GM19035 (cell line): ENCODE data around the gene TAF12.
"Not testable (repeated sequence)": the region's sequence is repeated elsewhere in the genome, so short reads cannot be mapped to it uniquely, and the experiment has no call there.

Experiments
- ATAC-seq: cut with Tn5 transposase; IDR thresholded peaks from one replicate; pipeline ENCODE4 v1.9.1; 2021; ENCODE audit not compliant: unreplicated experiment

Gene TAF12, protein sequence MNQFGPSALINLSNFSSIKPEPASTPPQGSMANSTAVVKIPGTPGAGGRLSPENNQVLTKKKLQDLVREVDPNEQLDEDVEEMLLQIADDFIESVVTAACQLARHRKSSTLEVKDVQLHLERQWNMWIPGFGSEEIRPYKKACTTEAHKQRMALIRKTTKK

DNA sequence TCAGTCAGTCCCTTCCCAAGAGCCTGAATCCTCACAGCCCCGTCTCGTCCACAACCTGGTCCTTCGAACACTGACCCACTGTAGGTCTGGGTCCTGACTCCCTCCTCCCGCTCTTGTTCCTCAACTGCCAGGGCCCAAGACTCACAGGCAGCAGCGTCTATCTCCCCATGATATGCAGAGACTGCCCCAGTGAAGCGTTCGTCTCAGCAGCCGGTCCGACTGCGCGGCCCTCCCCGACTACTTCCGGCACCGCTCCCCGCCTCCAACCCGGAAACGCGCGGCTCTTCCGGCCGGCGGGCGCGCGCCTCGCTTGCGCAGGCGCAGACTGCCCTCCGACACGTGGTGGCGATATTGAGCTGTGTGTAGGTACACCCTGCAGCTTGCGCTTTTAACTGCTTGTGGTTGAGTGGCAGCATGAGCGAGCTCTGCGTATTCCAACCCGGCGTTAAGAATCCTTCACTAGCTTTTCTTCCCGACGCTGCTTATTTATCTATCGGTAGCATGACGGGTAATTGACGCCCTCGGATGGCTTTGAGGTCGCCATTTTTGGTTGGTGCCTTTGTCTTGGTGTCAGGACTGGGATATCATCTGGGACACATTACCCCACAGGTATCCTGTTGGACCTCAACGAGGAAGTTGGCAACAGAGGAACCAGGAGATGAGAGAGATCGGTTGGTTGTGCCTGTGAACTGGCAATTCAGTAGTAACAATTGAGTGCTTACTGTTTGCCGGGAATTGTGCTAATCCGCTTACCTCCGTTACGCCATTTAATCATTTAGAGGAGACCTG, at the start of gene TAF12:
Gene TAF12, minus strand, starts transcription at position 221 of the 789 bp plus-strand sequence. CDS start 20,986 bp downstream, outside the sequence.
- ATAC-seq, result peak; percentile 81

DNA sequence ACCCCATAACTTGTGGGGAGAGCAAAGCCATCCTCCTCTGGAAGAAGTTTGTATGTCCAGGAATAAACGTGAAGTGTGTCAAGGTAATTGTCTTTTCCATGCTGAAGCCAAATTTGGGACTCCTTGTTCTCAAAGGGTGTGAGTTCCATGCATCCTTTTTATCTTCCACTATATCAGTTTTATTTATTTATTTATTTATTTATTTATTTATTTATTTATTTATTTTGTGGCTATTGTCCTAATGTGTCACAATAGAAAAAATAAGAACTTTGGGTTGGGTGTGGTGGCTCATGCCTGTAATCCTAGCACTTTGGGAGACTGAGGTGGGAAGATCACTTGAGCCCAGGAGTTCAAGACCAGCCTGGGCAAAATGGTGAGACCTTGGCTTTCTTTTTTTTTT, 48.8 kb upstream of the TAF12 start:
- not testable (repeated sequence) for ATAC-seq

- ATAC-seq, result no peak
Measured at GRCh38 chr1:28684937-28685336, 42.1 kb upstream of the TAF12 start.

- ATAC-seq, result no peak
Measured at GRCh38 chr1:28682840-28683239, 40.0 kb upstream of the TAF12 start.

DNA sequence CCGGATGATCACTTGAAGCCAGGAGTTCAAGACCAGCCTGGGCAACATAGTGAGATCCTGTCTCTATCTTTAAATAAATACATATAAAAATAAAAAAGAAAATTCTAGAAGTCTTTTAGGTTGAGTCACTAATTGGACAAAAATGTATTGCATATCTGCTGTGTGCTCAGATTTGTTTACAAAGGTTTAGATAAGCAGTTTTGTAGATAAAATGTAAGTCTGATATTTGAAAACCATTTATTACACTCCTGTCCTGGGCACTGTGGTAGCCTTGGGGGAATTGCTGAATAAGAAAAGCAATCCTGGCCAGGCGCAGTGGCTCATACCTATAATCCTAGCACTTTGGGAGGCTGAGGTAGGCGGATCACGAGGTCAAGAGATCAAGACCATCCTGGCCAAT, 37.3 kb upstream of the TAF12 start:
- ATAC-seq, result no peak

DNA sequence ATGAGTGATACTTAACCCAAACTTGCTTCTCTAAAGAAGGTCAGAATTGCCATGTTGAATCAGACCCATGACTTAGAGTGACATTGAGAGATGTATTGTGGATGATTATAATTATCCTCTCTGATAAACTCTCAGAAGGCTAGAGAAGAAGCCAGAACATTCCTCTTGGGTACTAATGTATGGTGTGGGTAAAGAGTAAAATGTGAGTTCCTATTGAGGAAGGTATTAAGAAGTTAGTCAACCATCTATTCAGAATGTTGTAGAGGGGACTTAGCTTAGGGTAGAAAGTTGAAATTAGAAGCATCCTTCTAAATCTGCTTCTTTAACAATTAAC, 33.0 kb upstream of the TAF12 start:
- ATAC-seq, result no peak

DNA sequence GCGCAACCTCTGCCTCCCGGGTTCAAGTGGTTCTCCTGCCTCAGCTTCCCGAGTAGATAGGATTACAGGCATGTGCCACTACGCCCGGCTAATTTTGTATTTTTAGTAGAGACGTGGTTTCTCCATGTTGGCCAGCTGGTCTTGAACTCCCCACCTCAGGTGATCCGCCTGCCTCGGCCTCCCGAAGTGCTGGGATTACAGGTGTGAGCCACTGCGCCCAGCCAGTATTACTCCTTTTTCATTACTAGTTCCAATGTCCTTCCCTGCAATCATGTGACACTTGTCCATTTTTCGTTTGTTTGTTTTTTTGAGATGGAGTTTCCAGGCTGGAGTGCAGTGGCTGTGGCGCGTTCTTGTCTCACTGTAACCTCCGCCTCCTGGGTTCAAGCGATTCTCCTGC, 30.1 kb upstream of the TAF12 start:
- not testable (repeated sequence) for ATAC-seq

DNA sequence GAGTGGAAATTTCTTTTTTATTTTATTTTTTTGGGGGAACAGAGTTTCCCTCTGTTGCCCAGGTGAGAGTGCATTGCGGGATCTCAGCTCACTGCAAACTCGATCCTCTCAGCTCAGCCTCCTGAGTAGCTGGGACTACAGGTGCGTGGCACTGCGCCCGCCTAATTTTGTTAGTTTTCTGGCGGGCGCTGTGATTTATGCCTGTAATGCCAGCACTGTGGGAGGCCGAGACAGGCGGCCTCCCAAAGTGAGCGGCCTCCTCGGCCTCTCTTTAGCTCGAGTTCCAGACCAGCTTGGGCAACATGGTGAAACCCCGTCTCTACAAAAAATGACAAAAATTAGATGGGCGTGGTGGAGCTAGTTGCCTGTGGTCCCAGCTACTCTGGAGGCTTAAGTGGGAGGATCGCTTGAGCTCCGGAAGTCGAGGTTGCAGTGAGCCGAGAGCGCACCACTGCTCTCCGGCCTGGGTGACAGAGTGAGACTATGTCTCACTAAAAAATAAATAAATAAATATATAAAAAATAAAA, 28.4 kb upstream of the TAF12 start:
- no peak for ATAC-seq

- ATAC-seq, result peak; percentile 61
Measured at GRCh38 chr1:28668956-28669723, 26.3 kb upstream of the TAF12 start.

GRCh38 chr1:28668191-28668955, 25.5 kb upstream of the TAF12 start, which contains the start of gene GMEB1:
TSS of gene GMEB1 (plus strand) at chr1:28668784. CDS start at chr1:28683613, 14,829 bp downstream.
- ATAC-seq, result peak; percentile 78

DNA sequence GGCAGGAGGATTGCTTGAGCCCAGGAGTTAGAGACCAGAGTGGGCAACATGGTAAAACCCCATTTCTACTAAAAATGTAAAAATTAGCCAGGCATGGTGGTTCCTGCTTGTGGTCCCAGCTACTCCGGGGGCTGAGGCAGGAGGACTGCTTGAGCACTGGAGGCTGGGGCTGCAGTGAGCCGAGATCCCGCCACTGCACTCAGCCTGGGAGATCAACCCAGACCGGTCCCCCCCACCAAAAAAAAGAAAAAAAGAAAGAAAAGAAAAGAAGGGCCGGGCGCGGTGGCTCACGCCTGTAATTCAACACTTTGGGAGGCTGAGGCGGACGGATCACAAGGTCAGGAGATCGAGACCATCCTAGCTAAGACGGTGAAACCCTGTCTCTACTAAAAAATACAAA, 23.9 kb upstream of the TAF12 start:
- ATAC-seq, result no peak

DNA sequence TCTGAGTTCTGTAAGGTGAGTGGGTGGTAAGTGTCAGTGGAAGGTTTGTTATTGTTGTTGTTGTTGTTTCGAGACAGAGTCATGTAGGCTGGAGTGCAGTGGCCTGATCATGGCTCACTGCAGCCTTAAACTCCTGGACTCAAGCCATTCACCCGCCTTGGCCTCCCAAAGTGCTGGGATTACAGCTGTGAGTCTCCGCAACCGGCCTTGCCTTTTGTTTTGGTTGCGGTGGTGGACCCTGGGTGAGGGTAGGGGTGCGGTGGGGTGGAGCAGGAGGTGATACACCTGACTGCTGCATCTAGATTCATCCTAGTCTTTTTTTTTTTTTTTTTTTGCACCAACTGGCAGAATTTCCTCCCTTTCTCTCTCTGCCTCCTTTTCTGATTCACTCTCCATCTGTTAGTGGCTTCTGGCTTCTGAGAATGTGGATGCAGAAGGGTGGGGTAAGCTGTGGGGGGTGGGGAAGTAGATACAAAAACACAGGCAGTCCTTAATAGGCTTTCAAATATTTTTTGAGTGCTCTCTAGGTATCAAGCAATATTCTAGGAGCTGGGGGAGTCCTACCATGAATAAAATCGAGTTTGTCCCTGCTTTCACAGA, 21.1 kb upstream of the TAF12 start:
- no peak for ATAC-seq

DNA sequence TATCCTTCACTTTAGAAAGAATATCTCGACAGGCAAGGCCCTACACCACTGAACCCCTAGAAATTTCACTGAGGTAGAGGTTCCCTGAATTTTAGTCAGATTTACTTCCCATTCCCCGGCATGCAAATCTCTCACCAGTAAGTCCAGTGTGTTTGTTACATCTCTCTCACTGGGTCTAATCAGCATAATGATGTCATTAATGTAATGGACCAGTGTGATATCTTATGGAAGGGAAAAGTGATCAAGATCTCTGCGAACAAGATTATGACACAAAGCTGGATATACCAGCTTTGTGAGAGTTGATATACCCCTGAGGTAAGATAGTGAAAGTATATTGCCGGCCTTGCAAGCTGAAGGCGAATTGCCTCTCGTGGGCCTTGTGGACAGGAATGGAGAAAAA, 13.5 kb upstream of the TAF12 start:
- ATAC-seq, result no peak

- not testable (repeated sequence) for ATAC-seq
Measured at GRCh38 chr1:28655448-28656311, 12.8 kb upstream of the TAF12 start.

GRCh38 chr1:28653870-28654269, 11.0 kb upstream of the TAF12 start:
- not testable (repeated sequence) for ATAC-seq

- ATAC-seq, result not testable (repeated sequence)
Measured at GRCh38 chr1:28653063-28653462, 10.2 kb upstream of the TAF12 start.

DNA sequence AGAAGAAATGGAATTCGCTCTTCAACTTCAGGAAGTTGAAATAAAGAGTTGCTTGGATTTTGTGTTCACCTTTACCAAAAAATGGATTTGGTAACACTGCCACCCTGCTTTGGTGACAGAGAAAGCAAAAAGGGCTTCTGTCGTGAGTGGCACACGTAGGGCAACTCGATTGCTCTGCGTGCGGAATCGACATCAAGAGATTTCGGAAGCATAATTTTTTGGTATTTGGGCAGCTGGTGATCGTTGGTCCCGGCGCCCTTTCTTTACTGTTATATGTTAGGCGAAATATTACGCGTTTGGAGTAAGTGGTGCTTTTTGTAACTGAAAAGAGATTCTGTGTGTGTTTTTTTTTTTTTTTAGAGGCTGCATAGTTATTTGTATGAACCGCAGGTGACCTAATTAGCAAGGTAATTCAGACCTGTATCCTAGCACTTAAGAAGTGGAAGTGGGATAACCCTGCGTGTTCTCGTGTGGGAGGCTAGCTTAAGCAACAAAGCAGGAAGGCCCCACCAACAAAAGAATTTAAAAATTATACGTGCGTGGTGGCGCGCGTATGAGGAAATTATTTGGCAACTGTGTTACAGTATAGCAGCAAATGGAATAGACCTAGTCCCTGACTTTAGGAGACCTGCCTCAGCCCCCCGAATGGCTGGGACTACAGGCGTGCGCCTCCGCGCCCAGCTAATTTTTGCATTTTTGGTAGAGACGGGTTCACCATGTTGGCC, 5.8 kb upstream of the TAF12 start, which contains the start of gene RNU11:
Gene RNU11, plus strand, starts transcription at position 127 of the 725 bp plus-strand sequence.
- ATAC-seq, result peak; percentile 61

DNA sequence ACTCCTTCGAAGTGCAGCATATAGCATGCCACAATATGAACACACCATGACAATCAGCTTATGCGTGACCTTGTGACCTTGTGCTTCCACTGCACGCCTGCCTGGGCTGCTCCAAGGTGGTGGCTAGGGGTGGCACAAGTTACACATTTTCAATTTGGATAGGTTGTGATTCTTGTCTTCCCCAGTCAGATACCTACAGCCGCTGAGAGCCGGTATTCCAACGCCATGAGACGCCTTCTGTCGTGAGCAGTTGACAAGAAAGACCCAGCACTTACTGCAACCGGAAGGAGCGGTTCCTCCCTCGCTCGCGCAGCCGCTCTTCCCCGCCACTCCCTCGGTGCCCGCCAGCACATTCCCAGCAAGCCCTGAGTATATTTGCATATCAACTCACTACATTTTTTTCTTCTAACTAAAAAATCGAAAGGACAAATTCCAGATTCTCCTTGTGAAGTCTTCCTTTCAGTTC, 5.2 kb upstream of the TAF12 start:
- ATAC-seq, result peak; percentile 65

DNA sequence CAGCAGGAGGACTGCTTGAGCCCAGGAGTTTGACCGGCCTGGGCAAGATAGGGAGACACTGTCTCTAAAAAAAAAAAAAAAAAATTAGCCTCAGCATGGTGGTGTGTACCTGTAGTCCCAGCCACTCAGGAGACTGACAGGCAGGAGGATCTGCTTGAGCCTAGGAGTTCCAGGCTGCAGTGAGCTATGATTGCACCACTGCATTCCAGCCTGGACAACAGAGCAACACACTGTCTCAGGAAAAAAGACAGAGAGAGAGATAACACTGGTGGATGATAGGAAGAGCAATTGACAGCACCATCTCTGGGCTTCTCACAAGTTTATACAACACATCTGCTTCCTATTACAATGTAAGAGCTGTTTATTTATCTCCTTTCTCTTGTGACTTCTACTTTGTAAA, 3.2 kb upstream of the TAF12 start:
- ATAC-seq, result no peak
